WTC11 (cell line): Measurements from ENCODE around the gene PLCB3.

Experiments
- ATF1 ChIP-seq: sonication (generic); formaldehyde crosslinking; IDR thresholded peaks from 2 replicates; pipeline ENCODE4 v1.8.1; 2023; ENCODE audit warnings: mild to moderate bottlenecking, moderate library complexity, missing genetic modification reagents
- CTCF ChIP-seq: fragments of 200-600 bp; IDR thresholded peaks from 2 replicates; pipeline ENCODE4 v1.8.0; 2022; ENCODE audit warnings: antibody characterized with exemption
- E2F4 ChIP-seq: sonication (generic); formaldehyde crosslinking; IDR thresholded peaks from 2 replicates; pipeline ENCODE4 v1.8.1; 2022; ENCODE audit warnings: low read depth, mild to moderate bottlenecking, moderate library complexity, missing genetic modification reagents, borderline replicate concordance
- JUN ChIP-seq: sonication (generic); formaldehyde crosslinking; IDR thresholded peaks from 2 replicates; pipeline ENCODE4 v1.8.0; 2023; ENCODE audit warnings: mild to moderate bottlenecking, missing genetic modification reagents
- ZNF138 ChIP-seq: sonication (generic); formaldehyde crosslinking; conservative IDR thresholded peaks from 2 replicates; pipeline ENCODE4 v1.8.1; 2022; ENCODE audit warnings: mild to moderate bottlenecking, moderate library complexity, missing genetic modification reagents
- ZNF317 ChIP-seq: sonication (generic); formaldehyde crosslinking; IDR thresholded peaks from 2 replicates; pipeline ENCODE4 v1.8.1; 2023; ENCODE audit warnings: low read depth, mild to moderate bottlenecking, moderate library complexity, missing genetic modification reagents, borderline replicate concordance
- ZNF423 ChIP-seq: fragments of 250-450 bp; sonication (Bioruptor Pico); IDR thresholded peaks from 2 replicates; pipeline ENCODE4 v2.1.2; 2022; ENCODE audit warnings: mild to moderate bottlenecking, moderate library complexity
- TF ChIP-seq, protein P1 (sequence below): sonication (generic); formaldehyde crosslinking; conservative IDR thresholded peaks from 2 replicates; pipeline ENCODE4 v1.8.1; 2022; ENCODE audit warnings: mild to moderate bottlenecking, missing genetic modification reagents
- TF ChIP-seq, protein P2 (sequence below): sonication (generic); formaldehyde crosslinking; IDR thresholded peaks from 2 replicates; pipeline ENCODE4 v1.8.1; 2022; ENCODE audit warnings: missing genetic modification reagents, borderline replicate concordance
- TF ChIP-seq, protein P3 (sequence below): sonication (generic); formaldehyde crosslinking; IDR thresholded peaks from 2 replicates; pipeline ENCODE4 v1.8.1; 2023; ENCODE audit warnings: mild to moderate bottlenecking, missing genetic modification reagents, moderate library complexity

GRCh38 chr11:64249038-64249437 is 2.3 kb upstream of the PLCB3 start:
- TF ChIP-seq, protein P1, sequence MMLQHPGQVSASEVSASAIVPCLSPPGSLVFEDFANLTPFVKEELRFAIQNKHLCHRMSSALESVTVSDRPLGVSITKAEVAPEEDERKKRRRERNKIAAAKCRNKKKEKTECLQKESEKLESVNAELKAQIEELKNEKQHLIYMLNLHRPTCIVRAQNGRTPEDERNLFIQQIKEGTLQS = no peak
- TF ChIP-seq E2F4 (CRISPR knock-in tag) (no peak), CTCF (no peak), ATF1 (CRISPR knock-in tag) (no peak), ZNF317 (CRISPR knock-in tag) (no peak), ZNF138 (CRISPR knock-in tag) (no peak), JUN (CRISPR knock-in tag) (no peak), ZNF423 (CRISPR knock-in tag) (no peak)
- TF ChIP-seq, protein P2, sequence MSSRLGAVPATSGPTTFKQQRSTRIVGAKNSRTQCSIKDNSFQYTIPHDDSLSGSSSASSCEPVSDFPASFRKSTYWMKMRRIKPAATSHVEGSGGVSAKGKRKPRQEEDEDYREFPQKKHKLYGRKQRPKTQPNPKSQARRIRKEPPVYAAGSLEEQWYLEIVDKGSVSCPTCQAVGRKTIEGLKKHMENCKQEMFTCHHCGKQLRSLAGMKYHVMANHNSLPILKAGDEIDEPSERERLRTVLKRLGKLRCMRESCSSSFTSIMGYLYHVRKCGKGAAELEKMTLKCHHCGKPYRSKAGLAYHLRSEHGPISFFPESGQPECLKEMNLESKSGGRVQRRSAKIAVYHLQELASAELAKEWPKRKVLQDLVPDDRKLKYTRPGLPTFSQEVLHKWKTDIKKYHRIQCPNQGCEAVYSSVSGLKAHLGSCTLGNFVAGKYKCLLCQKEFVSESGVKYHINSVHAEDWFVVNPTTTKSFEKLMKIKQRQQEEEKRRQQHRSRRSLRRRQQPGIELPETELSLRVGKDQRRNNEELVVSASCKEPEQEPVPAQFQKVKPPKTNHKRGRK = no peak
- TF ChIP-seq, protein P3, sequence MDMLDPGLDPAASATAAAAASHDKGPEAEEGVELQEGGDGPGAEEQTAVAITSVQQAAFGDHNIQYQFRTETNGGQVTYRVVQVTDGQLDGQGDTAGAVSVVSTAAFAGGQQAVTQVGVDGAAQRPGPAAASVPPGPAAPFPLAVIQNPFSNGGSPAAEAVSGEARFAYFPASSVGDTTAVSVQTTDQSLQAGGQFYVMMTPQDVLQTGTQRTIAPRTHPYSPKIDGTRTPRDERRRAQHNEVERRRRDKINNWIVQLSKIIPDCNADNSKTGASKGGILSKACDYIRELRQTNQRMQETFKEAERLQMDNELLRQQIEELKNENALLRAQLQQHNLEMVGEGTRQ (CRISPR knock-in tag) = no peak
